ENCODE data around the gene TTN.
"Not testable (repeated sequence)": the region's sequence is repeated elsewhere in the genome, so short reads cannot be mapped to it uniquely, and the experiment has no call there.

TTN gene

DNA sequence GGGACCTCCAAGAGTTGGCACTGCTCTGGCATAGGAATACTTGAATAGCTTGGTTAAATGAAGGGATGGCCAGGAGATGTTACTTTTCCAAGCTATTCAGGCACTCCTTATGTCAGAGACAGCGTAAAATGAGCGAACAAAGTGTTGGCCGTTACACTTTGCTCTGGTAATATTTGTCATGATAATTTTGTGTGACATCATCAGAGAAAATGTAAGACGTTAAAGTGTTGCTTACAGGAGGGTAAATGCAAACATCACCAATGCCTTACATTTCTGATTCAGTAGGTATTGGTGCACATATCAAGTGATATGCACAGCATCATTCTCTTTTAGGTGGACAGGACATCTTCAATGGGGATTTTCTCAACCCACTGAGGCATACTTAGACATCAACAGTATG is 281.0 kb downstream of the TTN start:
- Histone ChIP-seq H3K4me3 (ENCODE audit: control insufficient read depth in 1 of 7, extremely low read depth in 1 of 7, insufficient read depth in 4 of 7, low read depth in 2 of 7, low read length in 6 of 7) (no peak overlapping the region), H3K4me1 (ENCODE audit: control extremely low read depth in 1 of 4, control insufficient read depth in 4 of 4, insufficient read depth in 4 of 4, low read length in 3 of 4) (peaks cover 6 to 25% (median 11%) of the 10 kb centered on the region in 4 experiments), H3K27ac (ENCODE audit: insufficient read depth in 1 of 2, low read depth in 1 of 2, low read length in 2 of 2, poor library complexity in 1 of 2, severe bottlenecking in 2 of 2) (no peak overlapping the region), H3K27me3 (replicated peaks in 2 of 5; ENCODE audit: control insufficient read depth in 4 of 5, insufficient read depth in 5 of 5, low read length in 4 of 5) (no peaks in the 10 kb centered on the region), H3K36me3 (ENCODE audit: control insufficient read depth in 4 of 4, insufficient read depth in 4 of 4, low read length in 3 of 4) (peaks cover 0 to 9% (median 4%) of the 10 kb centered on the region in 4 experiments), H3K9me3 (ENCODE audit: control extremely low read depth in 1 of 5, control insufficient read depth in 4 of 5, insufficient read depth in 2 of 5, low read depth in 1 of 5, low read length in 4 of 5) (no peaks in the 10 kb centered on the region)
- WGBS (ENCODE audit: insufficient coverage) = 92% methylated on average over 2 of the region's 4 CpGs
- no peak for DNase-seq
- CTCF ChIA-PET = no interaction called here
- POLR2A ChIA-PET = no interaction called here

DNA sequence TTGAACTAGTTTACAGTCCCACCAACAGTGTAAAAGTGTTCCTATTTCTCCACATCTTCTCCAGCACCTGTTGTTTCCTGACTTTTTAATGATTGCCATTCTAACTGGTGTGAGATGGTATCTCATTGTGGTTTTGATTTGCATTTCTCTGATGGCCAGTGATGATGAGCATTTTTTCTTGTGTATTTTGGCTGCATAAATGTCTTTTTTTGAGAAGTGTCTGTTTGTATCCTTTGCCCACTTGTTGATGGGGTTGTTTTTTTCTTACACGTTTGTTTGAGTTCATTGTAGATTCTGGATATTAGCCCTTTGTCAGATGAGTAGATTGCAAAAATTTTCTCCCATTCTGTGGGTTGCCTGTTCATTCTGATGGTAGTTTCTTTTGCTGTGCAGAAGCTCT is 281.8 kb downstream of the TTN start:
- CTCF ChIA-PET = not testable (repeated sequence)

DNA sequence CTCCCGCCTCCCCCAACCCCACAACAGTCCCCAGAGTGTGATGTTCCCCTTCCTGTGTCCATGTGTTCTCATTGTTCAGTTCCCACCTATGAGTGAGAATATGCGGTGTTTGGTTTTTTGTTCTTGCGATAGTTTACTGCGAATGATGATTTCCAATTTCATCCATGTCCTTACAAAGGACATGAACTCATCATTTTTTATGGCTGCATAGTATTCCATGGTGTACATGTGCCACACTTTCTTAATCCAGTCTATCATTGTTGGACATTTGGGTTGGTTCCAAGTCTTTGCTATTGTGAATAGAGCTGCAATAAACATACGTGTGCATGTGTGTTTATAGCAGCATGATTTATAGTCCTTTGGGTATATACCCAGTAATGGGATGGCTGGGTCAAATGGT is 282.2 kb downstream of the TTN start:
- H3K27ac ChIP-seq (ENCODE audit: insufficient read depth in 1 of 2, low read depth in 1 of 2, low read length in 2 of 2, poor library complexity in 1 of 2, severe bottlenecking in 2 of 2); DNase-seq; H3K27me3 ChIP-seq (replicated peaks in 2 of 5; ENCODE audit: control insufficient read depth in 4 of 5, insufficient read depth in 5 of 5, low read length in 4 of 5); POLR2A ChIA-PET; H3K4me3 ChIP-seq (ENCODE audit: control insufficient read depth in 1 of 7, extremely low read depth in 1 of 7, insufficient read depth in 4 of 7, low read depth in 2 of 7, low read length in 6 of 7); H3K9me3 ChIP-seq (ENCODE audit: control extremely low read depth in 1 of 5, control insufficient read depth in 4 of 5, insufficient read depth in 2 of 5, low read depth in 1 of 5, low read length in 4 of 5); CTCF ChIA-PET; H3K36me3 ChIP-seq (ENCODE audit: control insufficient read depth in 4 of 4, insufficient read depth in 4 of 4, low read length in 3 of 4): not testable (repeated sequence)
- no CpG with 5 or more reads among the region's 5 CpGs for WGBS (ENCODE audit: insufficient coverage)
- H3K4me1 ChIP-seq (ENCODE audit: control extremely low read depth in 1 of 4, control insufficient read depth in 4 of 4, insufficient read depth in 4 of 4, low read length in 3 of 4) = peaks cover 6 to 14% (median 11%) of the 10 kb centered on the region in 4 experiments

More for the DNA sequence above, 281.8 kb downstream of the TTN start:
- H3K36me3 ChIP-seq (ENCODE audit: control insufficient read depth in 4 of 4, insufficient read depth in 4 of 4, low read length in 3 of 4); POLR2A ChIA-PET; DNase-seq; H3K27ac ChIP-seq (ENCODE audit: insufficient read depth in 1 of 2, low read depth in 1 of 2, low read length in 2 of 2, poor library complexity in 1 of 2, severe bottlenecking in 2 of 2); H3K27me3 ChIP-seq (replicated peaks in 2 of 5; ENCODE audit: control insufficient read depth in 4 of 5, insufficient read depth in 5 of 5, low read length in 4 of 5); H3K9me3 ChIP-seq (ENCODE audit: control extremely low read depth in 1 of 5, control insufficient read depth in 4 of 5, insufficient read depth in 2 of 5, low read depth in 1 of 5, low read length in 4 of 5); H3K4me3 ChIP-seq (ENCODE audit: control insufficient read depth in 1 of 7, extremely low read depth in 1 of 7, insufficient read depth in 4 of 7, low read depth in 2 of 7, low read length in 6 of 7): not testable (repeated sequence)
- no CpG with 5 or more reads among the region's 1 CpG for WGBS (ENCODE audit: insufficient coverage)
- H3K4me1 ChIP-seq (ENCODE audit: control extremely low read depth in 1 of 4, control insufficient read depth in 4 of 4, insufficient read depth in 4 of 4, low read length in 3 of 4) = peaks cover 6 to 18% (median 11%) of the 10 kb centered on the region in 4 experiments

DNA sequence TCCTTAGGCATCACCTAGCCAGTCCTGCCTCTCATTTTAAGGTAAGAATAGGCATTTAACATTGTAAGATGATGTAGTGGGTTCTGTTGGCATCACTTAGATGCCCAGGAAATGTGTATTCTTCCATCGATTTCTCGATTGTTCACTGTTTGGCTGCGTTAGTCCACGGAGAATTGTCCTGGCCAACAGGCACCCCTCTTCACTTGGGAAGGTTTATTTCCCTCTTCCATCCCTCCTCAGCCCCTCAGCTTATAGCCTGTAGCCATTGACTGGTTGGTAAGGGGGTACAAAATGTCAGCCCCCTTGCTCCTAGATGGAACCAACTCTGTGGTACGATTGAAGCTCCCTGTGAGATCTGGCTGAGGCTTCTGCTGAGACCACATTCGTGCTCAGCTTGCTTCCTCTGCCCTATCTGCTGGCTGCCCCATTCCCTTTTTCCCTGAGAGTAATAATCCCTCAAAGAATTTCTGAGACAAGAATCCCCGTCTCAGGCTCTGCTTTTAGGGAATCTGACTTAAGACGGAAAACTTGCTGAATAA is 283.6 kb downstream of the TTN start:
- H3K27ac ChIP-seq (ENCODE audit: insufficient read depth in 1 of 2, low read depth in 1 of 2, low read length in 2 of 2, poor library complexity in 1 of 2, severe bottlenecking in 2 of 2) = peak overlapping the region; percentile 64 to 88
- peak overlapping the region; percentile 60 to 90 (median 84) for H3K4me3 ChIP-seq (ENCODE audit: control insufficient read depth in 1 of 7, extremely low read depth in 1 of 7, insufficient read depth in 4 of 7, low read depth in 2 of 7, low read length in 6 of 7)
- peaks cover 2 to 8% (median 5%) of the 10 kb centered on the region in 4 experiments for H3K36me3 ChIP-seq (ENCODE audit: control insufficient read depth in 4 of 4, insufficient read depth in 4 of 4, low read length in 3 of 4)
- CTCF ChIA-PET = interaction anchor here (1.1 to 1.9 kb wide), 3 partner anchors 10 to 126 kb away, joined by 3 to 4 read pairs (median 3); no protein-coding TSS in a partner anchor
- no peaks in the 10 kb centered on the region for H3K27me3 ChIP-seq (replicated peaks in 2 of 5; ENCODE audit: control insufficient read depth in 4 of 5, insufficient read depth in 5 of 5, low read length in 4 of 5)
- no peaks in the 10 kb centered on the region for H3K9me3 ChIP-seq (ENCODE audit: control extremely low read depth in 1 of 5, control insufficient read depth in 4 of 5, insufficient read depth in 2 of 5, low read depth in 1 of 5, low read length in 4 of 5)
- POLR2A ChIA-PET = interaction anchor here (0.6 kb wide), 1 partner anchor 1480 kb away, joined by 3 read pairs; no protein-coding TSS in a partner anchor
- WGBS (ENCODE audit: insufficient coverage) = 53% methylated on average over 6 of the region's 8 CpGs
- peaks cover 5 to 14% (median 9%) of the 10 kb centered on the region in 4 experiments for H3K4me1 ChIP-seq (ENCODE audit: control extremely low read depth in 1 of 4, control insufficient read depth in 4 of 4, insufficient read depth in 4 of 4, low read length in 3 of 4)
- peak in 2 of 3 donors; percentile 25 to 34 for DNase-seq

DNA sequence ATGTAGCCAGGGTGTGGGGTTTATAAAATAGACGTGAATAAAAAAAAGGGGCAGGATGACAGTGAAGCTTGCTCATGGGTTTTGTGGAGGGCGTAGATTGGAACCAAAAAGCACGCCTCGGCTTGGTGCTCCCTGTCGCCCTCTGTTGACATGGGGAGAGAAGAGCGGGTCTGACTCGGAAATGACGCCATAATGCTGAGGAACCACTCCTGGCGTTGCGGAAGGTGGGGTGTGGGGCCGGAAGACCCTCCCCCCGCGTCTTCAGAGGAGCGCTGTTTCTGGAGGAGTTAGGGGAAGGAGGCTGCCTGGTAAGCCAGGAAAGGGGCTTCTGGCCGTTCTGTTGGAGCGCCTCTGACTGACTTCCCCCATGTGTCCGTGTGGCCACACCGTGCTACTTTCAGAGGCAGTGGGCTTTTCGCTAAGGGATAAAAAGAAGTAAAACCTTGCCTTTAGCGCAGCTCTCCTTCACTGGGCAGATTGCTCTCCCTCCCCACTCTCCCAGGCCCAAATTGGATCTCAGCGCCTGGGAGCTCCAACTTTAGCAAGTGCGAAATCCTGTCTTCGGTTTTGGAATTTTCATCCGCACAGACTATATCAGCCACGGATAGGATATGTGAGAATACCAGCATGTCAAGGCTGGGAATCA is 284.1 kb downstream of the TTN start:
- no peaks in the 10 kb centered on the region for H3K9me3 ChIP-seq (ENCODE audit: control extremely low read depth in 1 of 5, control insufficient read depth in 4 of 5, insufficient read depth in 2 of 5, low read depth in 1 of 5, low read length in 4 of 5)
- peaks cover 5 to 14% (median 9%) of the 10 kb centered on the region in 4 experiments for H3K4me1 ChIP-seq (ENCODE audit: control extremely low read depth in 1 of 4, control insufficient read depth in 4 of 4, insufficient read depth in 4 of 4, low read length in 3 of 4)
- POLR2A ChIA-PET = interaction anchor here (0.6 kb wide), 1 partner anchor 584 kb away, joined by 5 read pairs; no protein-coding TSS in a partner anchor
- CTCF ChIA-PET = interaction anchor here (0.8 to 1.9 kb wide), 5 partner anchors 9 to 218 kb away, joined by 3 to 4 read pairs (median 3); no protein-coding TSS in a partner anchor
- peak overlapping the region; percentile 60 to 90 (median 84) for H3K4me3 ChIP-seq (ENCODE audit: control insufficient read depth in 1 of 7, extremely low read depth in 1 of 7, insufficient read depth in 4 of 7, low read depth in 2 of 7, low read length in 6 of 7)
- no peaks in the 10 kb centered on the region for H3K27me3 ChIP-seq (replicated peaks in 2 of 5; ENCODE audit: control insufficient read depth in 4 of 5, insufficient read depth in 5 of 5, low read length in 4 of 5)
- H3K27ac ChIP-seq (ENCODE audit: insufficient read depth in 1 of 2, low read depth in 1 of 2, low read length in 2 of 2, poor library complexity in 1 of 2, severe bottlenecking in 2 of 2) = peak overlapping the region; percentile 64 to 88
- WGBS (ENCODE audit: insufficient coverage) = 22% methylated on average over 22 of the region's 25 CpGs
- peaks cover 3 to 12% (median 8%) of the 10 kb centered on the region in 4 experiments for H3K36me3 ChIP-seq (ENCODE audit: control insufficient read depth in 4 of 4, insufficient read depth in 4 of 4, low read length in 3 of 4)
- peak; percentile 92 to 95 (median 95) for DNase-seq

DNA sequence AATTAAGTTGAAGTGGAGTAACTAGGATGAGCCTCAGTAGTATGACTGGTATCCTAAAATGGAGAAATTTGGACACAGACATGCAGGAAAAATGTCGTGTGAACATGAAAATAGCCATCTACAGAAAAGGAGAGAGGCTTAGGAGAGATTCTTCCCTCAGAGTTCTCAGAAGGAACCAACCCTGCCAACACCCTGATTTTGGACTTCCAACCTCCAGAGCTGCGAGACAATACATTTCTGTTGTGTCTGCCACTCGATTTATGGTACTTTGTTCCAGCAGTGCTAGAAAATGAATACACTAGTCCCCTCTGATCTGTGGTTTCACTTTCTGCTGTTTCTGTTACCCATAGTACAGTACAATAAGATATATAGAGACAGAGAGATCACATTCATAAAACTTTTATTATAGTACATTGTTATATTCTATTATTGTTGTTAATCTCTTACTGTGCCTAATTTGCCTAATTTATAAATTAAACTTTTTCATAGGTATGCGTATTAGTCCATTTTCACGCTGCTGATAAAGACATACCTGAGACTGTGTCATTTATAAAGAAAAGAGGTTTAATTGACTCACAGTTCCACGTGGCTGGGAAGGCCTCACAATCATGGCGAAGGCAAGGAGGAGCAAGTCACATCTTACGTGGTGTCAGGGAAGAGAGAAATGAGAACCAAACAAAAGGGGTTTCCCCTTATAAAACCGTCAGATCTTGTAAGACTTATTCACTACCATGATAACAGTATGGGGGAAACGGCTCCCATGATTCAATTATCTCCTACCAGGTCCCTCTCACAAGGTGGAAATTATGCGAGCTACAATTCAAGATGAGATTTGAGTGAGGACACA is 285.7 kb downstream of the TTN start:
- no peak overlapping the region for H3K27ac ChIP-seq (ENCODE audit: insufficient read depth in 1 of 2, low read depth in 1 of 2, low read length in 2 of 2, poor library complexity in 1 of 2, severe bottlenecking in 2 of 2)
- POLR2A ChIA-PET = no interaction called here

More for the DNA sequence above, 285.7 kb downstream of the TTN start:
- Histone ChIP-seq H3K4me3 (ENCODE audit: control insufficient read depth in 1 of 7, extremely low read depth in 1 of 7, insufficient read depth in 4 of 7, low read depth in 2 of 7, low read length in 6 of 7) (no peak overlapping the region), H3K9me3 (ENCODE audit: control extremely low read depth in 1 of 5, control insufficient read depth in 4 of 5, insufficient read depth in 2 of 5, low read depth in 1 of 5, low read length in 4 of 5) (no peaks in the 10 kb centered on the region), H3K27me3 (replicated peaks in 2 of 5; ENCODE audit: control insufficient read depth in 4 of 5, insufficient read depth in 5 of 5, low read length in 4 of 5) (no peaks in the 10 kb centered on the region), H3K36me3 (ENCODE audit: control insufficient read depth in 4 of 4, insufficient read depth in 4 of 4, low read length in 3 of 4) (peaks cover 0 to 13% (median 10%) of the 10 kb centered on the region in 4 experiments), H3K4me1 (ENCODE audit: control extremely low read depth in 1 of 4, control insufficient read depth in 4 of 4, insufficient read depth in 4 of 4, low read length in 3 of 4) (peaks cover 5 to 14% (median 9%) of the 10 kb centered on the region in 4 experiments)
- CTCF ChIA-PET = interaction anchor here (1.2 kb wide), 1 partner anchor 19 kb away, joined by 3 read pairs; no protein-coding TSS in a partner anchor
- DNase-seq = no peak
- 97% methylated on average over 9 of the region's 11 CpGs for WGBS (ENCODE audit: insufficient coverage)
